ENCODE data around the gene MLXIPL. TPM values are rescaled to one million over a fixed set of nuclear protein-coding genes. Genes with fewer than 3 reads are reported as not detected.
"Not testable (repeated sequence)": the region's sequence is repeated elsewhere in the genome, so short reads cannot be mapped to it uniquely, and the experiment has no call there.

The MLXIPL gene
- total RNA-seq, 3 donors from 2014 or later (not counting 1 experiment from before 2014, with no cell fraction given), result not detected

DNA sequence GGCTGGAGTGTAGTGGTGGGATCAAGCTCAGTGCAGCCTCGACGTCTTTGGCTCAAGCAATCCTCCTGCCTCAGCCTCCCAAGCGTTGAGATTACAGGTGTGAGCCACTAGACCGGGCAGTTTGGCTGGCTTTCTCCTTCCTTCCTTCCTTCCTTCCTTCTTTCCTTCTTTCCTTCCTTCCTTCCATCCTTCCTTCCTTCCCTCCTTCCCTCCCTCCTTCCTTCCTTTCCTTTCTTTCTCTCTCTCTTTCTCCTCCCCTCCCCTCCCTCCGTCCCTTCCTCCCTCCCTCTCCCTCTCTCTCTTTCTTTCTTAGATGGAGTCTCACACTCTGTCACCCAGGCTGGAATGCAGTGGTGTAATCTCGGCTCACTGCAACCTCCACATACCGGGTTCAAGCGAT, 35.7 kb upstream of the MLXIPL start:
- peaks cover 23 to 35% of the 10 kb centered on the region in 2 donors for H3K27me3 Mint-ChIP-seq (ENCODE audit: low read depth in 2 of 2)
- H3K27ac ChIP-seq (ENCODE audit: low read length), result no peak overlapping the region
- peaks cover 4% of the 10 kb centered on the region for H3K9me3 ChIP-seq (ENCODE audit: control insufficient read depth, insufficient read depth, low read length)
- intact Hi-C loops (cut with micrococcal nuclease), result no loop called here
- TF ChIP-seq CTCF (IDR thresholded peaks at IDR 0.05), result no peak
- no peak overlapping the region for H3K4me3 ChIP-seq (ENCODE audit: low read length)
- H3K27ac Mint-ChIP-seq, result no peak overlapping the region
- no peaks in the 10 kb centered on the region for H3K36me3 Mint-ChIP-seq
- no peaks in the 10 kb centered on the region for H3K4me1 ChIP-seq (ENCODE audit: control insufficient read depth, insufficient read depth, low read length)
- peaks cover 8% of the 10 kb centered on the region for H3K27me3 ChIP-seq (ENCODE audit: control insufficient read depth, insufficient read depth, low read length)
- no peaks in the 10 kb centered on the region for H3K4me1 Mint-ChIP-seq
- no peak overlapping the region for H3K4me3 Mint-ChIP-seq
- peaks cover 0 to 4% of the 10 kb centered on the region in 2 donors for H3K9me3 Mint-ChIP-seq
- ATAC-seq, result no peak
- no peak for DNase-seq
- no peaks in the 10 kb centered on the region for H3K36me3 ChIP-seq (ENCODE audit: control insufficient read depth, insufficient read depth, low read length)
- 76% methylated on average over 8 of the region's 8 CpGs for WGBS (ENCODE audit: insufficient coverage)

- H3K36me3 ChIP-seq (ENCODE audit: control insufficient read depth, insufficient read depth, low read length); H3K27ac ChIP-seq (ENCODE audit: low read length); H3K36me3 Mint-ChIP-seq; intact Hi-C loops (cut with micrococcal nuclease); H3K9me3 ChIP-seq (ENCODE audit: control insufficient read depth, insufficient read depth, low read length); H3K4me3 ChIP-seq (ENCODE audit: low read length); H3K27ac Mint-ChIP-seq; ATAC-seq; H3K4me1 ChIP-seq (ENCODE audit: control insufficient read depth, insufficient read depth, low read length); H3K4me1 Mint-ChIP-seq; H3K27me3 ChIP-seq (ENCODE audit: control insufficient read depth, insufficient read depth, low read length); H3K4me3 Mint-ChIP-seq; H3K9me3 Mint-ChIP-seq; DNase-seq: not testable (repeated sequence)
- 87% methylated on average over 3 of the region's 4 CpGs for WGBS (ENCODE audit: insufficient coverage)
- H3K27me3 Mint-ChIP-seq (ENCODE audit: low read depth in 2 of 2), result peaks cover 19 to 24% of the 10 kb centered on the region in 2 donors
Observed at GRCh38 chr7:73655309-73655708, 31.0 kb upstream of the MLXIPL start.

DNA sequence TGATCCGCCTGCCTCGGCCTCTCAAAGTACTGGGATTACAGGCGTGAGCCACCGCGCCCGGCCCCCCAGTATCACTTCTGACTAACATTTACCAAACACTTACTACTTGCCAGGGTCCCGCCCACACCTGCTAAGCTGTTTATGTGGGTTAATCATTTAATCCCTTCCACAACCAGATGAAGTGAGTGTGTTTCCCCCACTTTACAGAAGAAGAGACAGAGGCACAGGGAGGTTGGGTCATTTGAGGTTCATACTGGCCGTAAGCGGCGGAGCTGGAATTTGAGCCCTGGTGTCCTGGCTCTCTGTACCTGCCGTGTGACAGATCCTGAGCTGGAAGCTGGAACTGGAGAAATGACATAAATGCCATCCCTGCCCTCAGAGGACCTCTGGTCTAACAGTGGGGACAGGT, 28.2 kb upstream of the MLXIPL start:
- peaks cover 15% of the 10 kb centered on the region for H3K27me3 ChIP-seq (ENCODE audit: control insufficient read depth, insufficient read depth, low read length)
- no peaks in the 10 kb centered on the region for H3K36me3 Mint-ChIP-seq

GRCh38 chr7:73650524-73650923, 26.2 kb upstream of the MLXIPL start:
- H3K27ac ChIP-seq (ENCODE audit: low read length), result no peak overlapping the region
- no peaks in the 10 kb centered on the region for H3K36me3 ChIP-seq (ENCODE audit: control insufficient read depth, insufficient read depth, low read length)
- peaks cover 21% of the 10 kb centered on the region for H3K27me3 ChIP-seq (ENCODE audit: control insufficient read depth, insufficient read depth, low read length)
- DNase-seq, result no peak
- Mint-ChIP-seq H3K27me3 (ENCODE audit: low read depth in 2 of 2) (peaks cover 44 to 52% of the 10 kb centered on the region in 2 donors), H3K9me3 (no peaks in the 10 kb centered on the region), H3K36me3 (no peaks in the 10 kb centered on the region), H3K4me3 (no peak overlapping the region), H3K4me1 (peaks cover 0 to 16% of the 10 kb centered on the region in 2 donors), H3K27ac (no peak overlapping the region)
- no peak for TF ChIP-seq CTCF (IDR thresholded peaks at IDR 0.05)
- ATAC-seq, result no peak
- H3K4me1 ChIP-seq (ENCODE audit: control insufficient read depth, insufficient read depth, low read length), result peaks cover 5% of the 10 kb centered on the region
- H3K4me3 ChIP-seq (ENCODE audit: low read length), result no peak overlapping the region
- intact Hi-C loops (cut with micrococcal nuclease), result no loop called here
- WGBS (ENCODE audit: insufficient coverage), result 44% methylated on average over 5 of the region's 5 CpGs
- H3K9me3 ChIP-seq (ENCODE audit: control insufficient read depth, insufficient read depth, low read length), result no peaks in the 10 kb centered on the region

More for the DNA sequence above, 28.2 kb upstream of the MLXIPL start:
- no peak overlapping the region for H3K27ac Mint-ChIP-seq
- H3K27ac ChIP-seq (ENCODE audit: low read length), result no peak overlapping the region
- ATAC-seq (no peak), DNase-seq (no peak)
- intact Hi-C loops (cut with micrococcal nuclease), result no loop called here
- H3K27me3 Mint-ChIP-seq (ENCODE audit: low read depth in 2 of 2), result peaks cover 36 to 41% of the 10 kb centered on the region in 2 donors
- H3K4me3 ChIP-seq (ENCODE audit: low read length), result no peak overlapping the region
- no peak overlapping the region for H3K4me3 Mint-ChIP-seq
- no peaks in the 10 kb centered on the region for H3K9me3 ChIP-seq (ENCODE audit: control insufficient read depth, insufficient read depth, low read length)
- TF ChIP-seq CTCF (IDR thresholded peaks at IDR 0.05), result no peak
- H3K4me1 ChIP-seq (ENCODE audit: control insufficient read depth, insufficient read depth, low read length), result peaks cover 5% of the 10 kb centered on the region
- peaks cover 0 to 16% of the 10 kb centered on the region in 2 donors for H3K4me1 Mint-ChIP-seq
- no peaks in the 10 kb centered on the region for H3K9me3 Mint-ChIP-seq
- H3K36me3 ChIP-seq (ENCODE audit: control insufficient read depth, insufficient read depth, low read length), result no peaks in the 10 kb centered on the region
- WGBS (ENCODE audit: insufficient coverage), result 87% methylated on average over 10 of the region's 11 CpGs

Data from natural killer cell (primary cell).